OCI-LY1 (cell line): ENCODE measurements around the gene DCHS1.
A peak's percentile ranks its signal among the peaks of the same experiment; 100 is the strongest.

Source experiments
- H2AFZ ChIP-seq: fragments of 200-600 bp; sonication (generic), shearing (Covaris generic); 2 replicates; pipeline ENCODE4 v1.6.0; 2014; ENCODE audit warnings: antibody characterized with exemption, mild to moderate bottlenecking, low read length
- H3F3A ChIP-seq: fragments of 200-600 bp; sonication (generic), shearing (Covaris generic); 2 replicates; pipeline ENCODE4 v1.6.0; 2014; ENCODE audit warnings: mild to moderate bottlenecking, antibody characterized with exemption, low read length, moderate library complexity; ENCODE audit not compliant: insufficient read depth
- H3K27ac ChIP-seq: fragments of 200-600 bp; sonication (generic); 2 replicates; pipeline ENCODE4 v1.5.1; 2014; ENCODE audit warnings: low read length, mixed run types, mild to moderate bottlenecking, low read depth; ENCODE audit not compliant: poor library complexity, severe bottlenecking
- H3K27me3 ChIP-seq: fragments of 200-600 bp; sonication (generic); 2 replicates; pipeline ENCODE4 v1.6.0; 2014; ENCODE audit warnings: antibody characterized with exemption, mild to moderate bottlenecking, low read length, moderate library complexity; ENCODE audit not compliant: insufficient read depth
- H3K36me3 ChIP-seq: fragments of 200-600 bp; sonication (generic); 2 replicates; pipeline ENCODE4 v1.6.1; 2014; ENCODE audit warnings: mild to moderate bottlenecking, antibody characterized with exemption, low read length, moderate library complexity, mixed read lengths; ENCODE audit not compliant: insufficient read depth
- H3K4me1 ChIP-seq: fragments of 200-600 bp; sonication (generic); 2 replicates; pipeline ENCODE4 v1.5.1; 2014; ENCODE audit warnings: mild to moderate bottlenecking, low read length, moderate library complexity; ENCODE audit not compliant: insufficient read depth, severe bottlenecking
- H3K4me2 ChIP-seq: fragments of 200-600 bp; sonication (generic), shearing (Covaris generic); 2 replicates; pipeline ENCODE4 v1.6.1; 2014; ENCODE audit warnings: low read length
- H3K4me3 ChIP-seq: fragments of 200-600 bp; sonication (generic); 2 replicates; pipeline ENCODE4 v1.5.1; 2014; ENCODE audit warnings: low read length, low read depth, mild to moderate bottlenecking, mixed read lengths; ENCODE audit not compliant: poor library complexity, severe bottlenecking
- H3K79me2 ChIP-seq: fragments of 200-600 bp; shearing (Covaris generic); 2 replicates; pipeline ENCODE4 v1.6.1; 2016; ENCODE audit warnings: mixed run types, low read length, mixed read lengths; ENCODE audit not compliant: insufficient read depth
- H3K9ac ChIP-seq: fragments of 200-600 bp; sonication (generic), shearing (Covaris generic); 2 replicates; pipeline ENCODE4 v1.6.1; 2014; ENCODE audit warnings: mild to moderate bottlenecking, low read length, mixed read lengths
- H3K9me2 ChIP-seq: fragments of 200-600 bp; sonication (generic), shearing (Covaris generic); 2 replicates; pipeline ENCODE4 v1.6.1; 2014; ENCODE audit warnings: low read depth, mild to moderate bottlenecking, low read length, mixed read lengths
- H3K9me3 ChIP-seq: fragments of 200-600 bp; shearing (Covaris generic); 2 replicates; pipeline ENCODE4 v1.6.1; 2014; ENCODE audit warnings: low read length, mixed read lengths
- H4K20me1 ChIP-seq: fragments of 200-600 bp; sonication (generic), shearing (Covaris generic); 2 replicates; pipeline ENCODE4 v1.6.0; 2016; ENCODE audit warnings: mild to moderate bottlenecking, low read length; ENCODE audit not compliant: insufficient read depth
- EZH2 ChIP-seq: fragments of 200-600 bp; sonication (generic), shearing (Covaris generic); IDR thresholded peaks from 2 replicates; pipeline ENCODE4 v1.8.0; 2017; ENCODE audit warnings: borderline replicate concordance, mixed run types, mild to moderate bottlenecking, antibody characterized with exemption, low read length, moderate library complexity, mixed read lengths
- TF ChIP-seq, protein P1 (sequence below): fragments of 200-600 bp; sonication (generic), shearing (Covaris generic); IDR thresholded peaks from 2 replicates; pipeline ENCODE4 v1.5.1; 2017; ENCODE audit warnings: mild to moderate bottlenecking, antibody characterized with exemption, low read length, moderate library complexity, mixed read lengths

DCHS1 gene

DNA sequence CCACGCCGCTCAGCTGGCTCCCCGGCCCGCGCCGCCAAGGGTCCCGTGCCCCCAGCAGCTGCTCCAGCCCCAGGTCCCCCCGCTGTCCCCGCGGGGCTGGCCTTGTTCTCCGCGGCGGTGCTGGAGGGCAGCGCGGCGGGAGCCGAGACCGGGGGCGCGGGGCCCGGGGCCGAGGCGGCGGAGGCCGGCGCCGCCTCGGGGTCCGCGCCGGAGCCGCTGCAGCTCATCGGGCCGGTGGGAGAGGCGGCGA lies 43.7 kb downstream of the DCHS1 start:
- Histone ChIP-seq H3F3A (peaks cover 4% of the 10 kb centered on the region; the same call in 1 of the 2 replicates), H3K4me3 (peak overlapping the region; percentile 91), H4K20me1 (no peaks in the 10 kb centered on the region), H3K4me2 (peak overlapping the region; percentile 87), H3K9me3 (no peaks in the 10 kb centered on the region), H3K4me1 (peaks cover 26% of the 10 kb centered on the region), H3K9ac (peak overlapping the region; percentile 89), H3K27me3 (no peaks in the 10 kb centered on the region), H2AFZ (no peak overlapping the region), H3K9me2 (no peaks in the 10 kb centered on the region), H3K79me2 (no peaks in the 10 kb centered on the region; the same call in 1 of the 2 replicates), H3K27ac (no peak overlapping the region), H3K36me3 (peaks cover 45% of the 10 kb centered on the region)
- TF ChIP-seq, protein P1, sequence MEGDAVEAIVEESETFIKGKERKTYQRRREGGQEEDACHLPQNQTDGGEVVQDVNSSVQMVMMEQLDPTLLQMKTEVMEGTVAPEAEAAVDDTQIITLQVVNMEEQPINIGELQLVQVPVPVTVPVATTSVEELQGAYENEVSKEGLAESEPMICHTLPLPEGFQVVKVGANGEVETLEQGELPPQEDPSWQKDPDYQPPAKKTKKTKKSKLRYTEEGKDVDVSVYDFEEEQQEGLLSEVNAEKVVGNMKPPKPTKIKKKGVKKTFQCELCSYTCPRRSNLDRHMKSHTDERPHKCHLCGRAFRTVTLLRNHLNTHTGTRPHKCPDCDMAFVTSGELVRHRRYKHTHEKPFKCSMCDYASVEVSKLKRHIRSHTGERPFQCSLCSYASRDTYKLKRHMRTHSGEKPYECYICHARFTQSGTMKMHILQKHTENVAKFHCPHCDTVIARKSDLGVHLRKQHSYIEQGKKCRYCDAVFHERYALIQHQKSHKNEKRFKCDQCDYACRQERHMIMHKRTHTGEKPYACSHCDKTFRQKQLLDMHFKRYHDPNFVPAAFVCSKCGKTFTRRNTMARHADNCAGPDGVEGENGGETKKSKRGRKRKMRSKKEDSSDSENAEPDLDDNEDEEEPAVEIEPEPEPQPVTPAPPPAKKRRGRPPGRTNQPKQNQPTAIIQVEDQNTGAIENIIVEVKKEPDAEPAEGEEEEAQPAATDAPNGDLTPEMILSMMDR, result no peak
- no peak for TF ChIP-seq EZH2

DNA sequence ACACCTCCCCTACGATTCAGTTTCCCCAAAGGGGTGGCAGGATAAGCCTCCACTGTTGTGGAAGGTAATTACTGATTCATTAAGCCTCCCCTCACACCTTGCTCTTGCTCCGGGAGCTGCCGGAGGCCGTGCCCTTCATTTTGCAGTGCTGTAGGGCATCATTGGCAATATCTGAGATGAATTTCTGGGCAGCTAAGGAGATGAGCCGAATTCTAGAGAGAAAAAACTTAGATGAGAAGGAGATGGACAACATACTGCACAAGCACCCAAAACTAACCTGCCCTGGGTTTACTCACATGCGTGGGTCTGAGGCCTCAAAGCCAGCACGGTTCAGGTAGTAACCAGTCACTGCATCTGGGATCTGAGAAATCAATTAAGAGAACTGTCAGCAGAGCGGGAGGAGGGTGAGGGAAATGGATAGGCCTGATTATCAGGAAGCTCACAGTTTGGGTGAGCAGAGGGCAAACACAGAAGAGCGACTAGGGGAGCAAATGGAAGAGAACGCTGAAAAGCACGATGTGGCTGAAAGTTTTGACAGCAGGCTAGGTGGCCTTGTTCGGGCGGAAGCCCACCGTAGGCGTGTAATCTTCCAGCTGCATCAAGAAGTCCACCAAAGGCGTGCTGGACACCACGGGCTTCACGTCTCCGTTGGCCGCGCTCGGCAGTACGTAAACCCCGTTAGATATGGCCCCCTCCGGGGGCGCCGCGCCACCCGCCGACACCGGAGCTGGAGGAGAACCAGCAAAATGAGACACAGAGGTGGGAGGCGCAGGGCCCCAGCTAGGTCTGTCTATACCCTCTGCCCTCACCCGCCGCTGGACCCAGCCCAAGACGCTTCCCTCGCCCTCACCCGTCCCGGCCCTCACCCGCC lies 44.3 kb downstream of the DCHS1 start:
- Histone ChIP-seq H3K27ac (no peak overlapping the region), H3K4me1 (peaks cover 31% of the 10 kb centered on the region), H3K79me2 (no peaks in the 10 kb centered on the region; the same call in 1 of the 2 replicates), H3K9me3 (no peaks in the 10 kb centered on the region), H3K36me3 (peaks cover 45% of the 10 kb centered on the region), H2AFZ (no peak overlapping the region), H4K20me1 (no peaks in the 10 kb centered on the region), H3K9ac (peak overlapping the region; percentile 89), H3K27me3 (no peaks in the 10 kb centered on the region), H3F3A (peaks cover 4% of the 10 kb centered on the region; the same call in 1 of the 2 replicates), H3K4me2 (peak overlapping the region; percentile 77), H3K4me3 (peak overlapping the region; percentile 91), H3K9me2 (no peaks in the 10 kb centered on the region)
- TF ChIP-seq, protein P1, result no peak
- no peak for TF ChIP-seq EZH2

DNA sequence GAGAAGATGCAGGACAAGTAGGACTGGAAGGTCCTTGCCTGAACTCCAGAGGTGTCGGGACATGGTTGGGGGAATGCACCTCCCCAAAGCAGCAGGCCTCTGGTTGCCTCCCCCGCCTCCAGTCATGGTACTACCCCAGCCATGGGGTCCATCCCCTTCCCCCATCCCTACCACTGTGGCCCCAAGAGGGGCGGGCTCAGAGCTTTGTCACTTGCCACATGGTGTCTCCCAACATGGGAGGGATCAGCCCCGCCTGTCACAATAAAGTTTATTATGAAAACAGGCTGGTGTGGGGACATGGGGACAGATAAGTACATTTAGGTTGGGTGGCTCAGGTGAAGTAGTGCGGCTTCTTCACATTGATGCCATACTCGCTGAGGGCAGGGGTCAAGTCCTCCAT lies 45.0 kb downstream of the DCHS1 start:
- Histone ChIP-seq H3K9me2 (no peaks in the 10 kb centered on the region), H3K9ac (peak overlapping the region; percentile 89; the same call in 1 of the 2 replicates), H3K36me3 (peaks cover 43% of the 10 kb centered on the region), H3K9me3 (no peaks in the 10 kb centered on the region), H3K27me3 (no peaks in the 10 kb centered on the region), H3K4me1 (peaks cover 38% of the 10 kb centered on the region), H3K4me2 (peak overlapping the region; percentile 77), H3K79me2 (no peaks in the 10 kb centered on the region; the same call in 1 of the 2 replicates), H3K4me3 (peak overlapping the region; percentile 91), H3K27ac (no peak overlapping the region), H3F3A (peaks cover 4% of the 10 kb centered on the region; the same call in 1 of the 2 replicates), H2AFZ (no peak overlapping the region), H4K20me1 (no peaks in the 10 kb centered on the region)
- TF ChIP-seq, protein P1, result no peak
- TF ChIP-seq EZH2, result no peak
